Measurements from ENCODE around the gene GAS7.

GAS7 gene

DNA sequence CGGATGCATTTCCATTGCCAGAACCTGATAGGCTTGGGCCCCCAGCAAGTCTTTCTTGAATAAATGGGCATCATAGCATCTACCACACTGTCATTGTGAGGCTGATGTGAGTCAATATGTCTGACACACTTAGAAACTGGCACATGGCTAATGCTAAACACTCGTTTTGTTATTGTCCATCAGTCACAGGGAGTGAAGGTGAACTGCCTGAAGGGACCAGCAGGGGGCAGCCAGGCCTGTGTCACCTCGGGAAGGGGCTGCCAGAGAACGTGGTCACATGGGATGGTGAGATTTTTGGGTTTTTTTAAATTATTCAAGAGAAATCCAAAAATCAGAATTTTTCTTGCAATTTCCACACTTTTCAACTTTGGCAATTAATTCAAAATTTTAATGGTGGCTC, 292.5 kb downstream of the GAS7 start:
- no peak for DNase-seq

DNA sequence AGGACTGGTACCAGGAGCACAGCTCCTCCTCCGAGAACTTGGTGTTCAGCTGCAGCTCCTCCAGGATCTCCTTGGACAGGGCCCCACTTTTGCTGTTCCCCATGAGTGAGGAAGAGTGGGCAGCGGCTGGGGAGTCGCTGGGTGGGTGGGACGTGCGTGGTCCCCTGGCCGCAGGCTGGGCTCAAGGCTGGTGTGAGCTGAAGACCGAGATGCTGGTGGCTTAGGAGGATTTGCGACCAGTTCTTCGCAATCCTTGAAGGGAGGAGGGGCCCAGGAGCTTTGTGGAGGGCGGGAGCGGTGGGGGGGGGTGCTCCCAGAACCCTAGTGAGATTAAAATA, 293.4 kb downstream of the GAS7 start, which contains the start of gene RCVRN:
Gene RCVRN, minus strand, starts transcription at position 194 of the 338 bp plus-strand sequence. Its CDS starts 91 bp downstream, at position 103.
- DNase-seq: no peak

DNA sequence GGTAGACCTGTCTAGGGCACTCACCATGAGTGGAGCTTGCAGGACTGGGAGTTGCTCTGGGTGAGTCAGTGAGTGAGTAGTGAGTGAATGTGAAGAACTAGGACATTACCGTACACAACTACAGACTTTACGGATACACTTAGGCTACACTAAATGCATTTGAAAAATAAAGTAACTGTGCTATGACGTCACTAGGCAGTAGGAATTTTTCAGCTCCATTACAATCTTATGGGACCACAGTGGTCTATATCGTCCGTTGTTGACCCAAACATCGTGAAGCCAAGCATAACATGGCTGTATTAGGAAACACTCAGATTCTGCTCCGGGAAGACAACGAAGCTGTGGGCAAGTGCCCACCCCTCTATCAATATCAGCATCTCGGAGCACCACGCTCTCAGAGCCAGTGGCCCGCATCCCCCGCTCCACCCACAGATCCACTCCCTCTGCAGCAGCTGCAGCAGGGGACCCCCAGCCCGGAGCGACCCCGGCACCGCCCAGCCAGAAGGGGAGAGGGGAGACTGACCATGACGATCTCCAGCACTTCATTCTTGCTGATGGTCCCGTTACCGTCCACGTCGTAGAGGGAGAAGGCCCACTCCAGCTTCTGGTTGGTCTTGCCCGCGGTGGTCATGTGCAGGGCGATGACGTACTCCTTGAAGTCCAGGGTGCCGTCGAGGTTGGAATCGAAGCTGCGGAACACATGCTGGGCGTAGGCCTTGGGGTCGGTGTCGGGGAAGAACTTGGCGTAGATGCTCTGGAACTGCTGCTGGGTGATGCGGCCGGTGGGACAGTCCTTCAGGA, 293.9 kb downstream of the GAS7 start:
- DNase-seq: no peak

DNA sequence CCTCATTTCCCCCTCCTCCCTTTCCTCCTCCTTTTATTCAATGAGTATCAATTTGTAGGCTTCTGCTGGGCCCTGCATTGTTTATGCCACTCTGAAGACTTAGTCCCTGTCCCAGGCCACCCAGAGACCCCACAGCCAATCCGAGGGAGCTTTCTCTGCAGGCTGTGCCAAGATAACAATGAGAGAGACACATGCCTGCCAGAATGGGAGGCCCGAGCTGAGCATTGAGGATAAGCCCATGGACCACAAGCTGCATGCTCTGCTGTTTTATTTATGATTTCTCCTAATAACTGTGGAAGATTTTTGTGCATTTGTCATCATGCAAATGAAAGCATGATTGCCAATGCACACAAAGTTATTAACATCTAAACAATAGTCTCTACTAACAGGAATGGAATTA, 296.3 kb downstream of the GAS7 start:
- no peak for DNase-seq

DNA sequence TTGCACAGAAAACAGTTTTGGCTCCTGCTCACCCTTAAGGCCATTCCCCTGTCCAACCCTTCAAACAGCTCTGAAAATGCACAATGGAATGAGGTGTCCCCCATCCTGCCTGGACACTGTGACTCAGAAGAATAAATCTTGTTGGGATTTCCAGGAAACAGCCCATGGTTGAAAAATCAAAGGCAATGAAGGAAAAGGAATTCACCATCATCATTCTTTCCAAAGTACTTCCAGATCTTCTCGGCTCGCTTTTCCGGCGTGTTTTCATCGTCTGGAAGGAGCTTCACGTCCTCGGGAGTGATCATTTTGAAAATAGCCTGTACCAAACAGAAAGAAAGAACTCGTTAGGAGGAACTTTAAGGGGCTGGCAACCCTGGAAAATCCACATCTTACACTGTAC, 297.6 kb downstream of the GAS7 start:
- no peak for DNase-seq

DNA sequence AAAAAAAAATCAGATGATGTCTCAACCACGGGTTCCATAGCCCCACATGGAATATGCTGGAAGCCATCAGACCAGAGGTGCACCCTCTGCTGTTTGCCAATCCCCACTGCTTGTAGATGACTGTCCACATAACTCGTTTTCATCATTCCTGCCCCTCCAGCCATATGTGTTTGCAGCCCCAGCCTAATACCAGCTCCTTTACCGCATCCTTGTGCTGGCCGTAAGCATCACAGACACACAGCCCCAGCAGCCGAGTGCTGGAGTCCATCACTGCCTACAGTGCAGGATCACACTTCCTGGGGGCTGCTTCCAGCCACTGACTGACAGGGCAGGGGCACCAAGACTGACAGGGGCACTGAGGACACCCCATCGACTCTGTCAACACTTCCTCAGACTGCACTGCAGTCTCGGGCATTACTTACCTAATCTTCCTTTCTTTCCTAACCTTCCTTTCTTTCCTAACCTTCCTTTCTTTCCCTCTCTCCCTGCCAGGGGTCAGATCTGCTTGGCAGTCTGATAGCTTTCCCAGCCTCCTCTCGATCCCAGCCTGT, 298.3 kb downstream of the GAS7 start:
- no peak for DNase-seq

DNA sequence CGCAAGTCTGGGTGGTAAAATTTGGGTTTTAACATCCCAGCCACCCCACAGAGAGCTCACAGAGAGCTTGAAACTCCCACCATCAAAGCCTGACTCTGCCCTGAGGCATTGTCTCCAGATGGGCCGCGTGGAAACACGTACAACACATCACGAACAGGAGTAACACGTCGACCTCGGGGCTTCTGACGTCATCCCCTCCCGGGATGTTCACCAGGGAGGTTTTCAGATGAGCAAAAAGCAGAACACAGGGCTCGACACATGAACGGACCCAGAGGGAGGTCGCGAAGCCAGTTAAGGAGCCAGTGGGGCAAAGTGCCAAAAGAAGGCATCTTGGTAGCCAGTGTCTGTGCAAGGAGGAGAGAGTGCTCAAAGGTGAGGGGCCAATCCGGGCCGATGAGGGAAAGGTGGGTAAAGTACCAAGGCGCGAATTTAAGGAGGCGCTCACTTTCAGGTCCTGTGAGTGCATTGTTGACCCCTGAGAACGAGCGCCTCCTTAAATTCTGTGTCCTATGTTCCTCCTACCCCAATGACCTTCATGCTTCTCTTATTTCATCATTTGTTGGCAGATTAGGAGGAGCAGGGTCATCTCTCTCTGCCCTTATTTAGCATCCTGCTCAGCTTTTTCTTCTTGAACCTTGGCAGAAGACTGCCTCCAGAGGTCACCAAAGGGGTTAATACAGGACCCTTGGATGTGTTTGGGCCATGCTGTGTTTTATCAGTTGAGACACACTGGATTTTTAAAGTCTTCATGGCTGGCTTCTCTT, 298.9 kb downstream of the GAS7 start:
- DNase-seq: no peak

DNA sequence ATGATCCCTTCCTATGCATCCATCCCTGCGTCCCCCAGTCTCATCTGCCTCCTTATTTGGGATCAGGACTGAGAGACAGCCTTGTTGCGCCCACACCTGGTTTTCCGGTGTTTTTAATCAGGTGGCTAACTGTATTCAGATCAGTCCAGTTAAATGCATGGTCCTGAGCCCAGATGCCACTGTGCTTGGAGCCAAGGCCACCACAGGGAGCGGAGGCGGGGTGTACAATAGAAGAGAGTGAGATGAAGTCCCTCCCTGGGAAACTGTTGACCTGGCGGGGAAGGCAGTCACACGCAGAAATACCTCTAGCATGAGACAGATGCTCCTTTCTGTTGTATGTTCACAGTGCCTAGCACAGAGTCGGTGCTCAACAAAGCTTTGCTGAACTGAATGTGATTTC, 299.6 kb downstream of the GAS7 start:
- DNase-seq: no peak

DNA sequence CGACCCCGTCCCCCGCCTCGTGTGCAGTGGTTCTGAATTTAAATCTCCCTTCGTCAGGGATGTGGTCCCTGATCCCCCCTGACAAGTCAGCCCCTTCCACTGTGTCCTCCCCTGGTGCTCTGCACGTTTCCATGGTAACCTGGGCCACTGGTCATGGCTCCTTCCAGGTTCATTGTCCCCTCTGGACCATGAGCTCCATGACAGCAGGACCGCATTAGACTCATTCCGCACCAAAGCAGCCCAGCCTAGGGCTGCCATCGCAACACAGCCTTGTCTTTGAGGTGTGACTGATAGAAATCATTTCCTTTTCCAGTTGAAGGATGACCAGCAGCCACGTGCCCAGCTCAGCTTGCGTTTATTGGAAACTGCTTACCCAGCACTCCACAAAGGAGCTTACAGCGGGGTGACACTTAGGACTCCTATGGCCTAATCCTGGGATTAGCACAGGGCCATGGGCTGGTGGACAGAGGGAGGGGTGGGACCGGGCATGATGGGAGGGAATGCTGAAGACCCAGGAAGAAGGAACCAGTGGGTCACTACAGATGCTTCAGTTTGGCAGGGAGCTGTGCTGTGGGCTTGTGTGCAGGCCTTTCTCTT, 300.9 kb downstream of the GAS7 start:
- no peak for DNase-seq

DNA sequence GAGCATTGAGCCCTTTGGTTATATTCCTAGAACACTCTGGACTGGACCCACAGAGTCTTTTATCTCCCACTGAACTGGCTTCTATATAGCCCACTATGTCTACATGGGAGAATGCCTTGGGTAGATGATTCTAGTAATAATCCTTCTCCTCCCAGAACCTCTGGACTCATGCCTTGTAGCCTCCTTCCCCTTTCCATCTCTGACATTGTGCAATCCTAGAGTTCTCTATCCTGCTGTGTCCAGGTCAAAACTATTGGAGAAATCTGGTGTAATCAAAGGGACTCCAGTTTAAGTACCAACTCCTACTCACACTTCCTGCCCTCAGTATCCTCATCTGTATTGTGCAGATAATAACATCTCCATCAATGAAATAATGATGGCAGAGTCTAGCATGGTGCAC, 302.5 kb downstream of the GAS7 start:
- no peak for DNase-seq

DNA sequence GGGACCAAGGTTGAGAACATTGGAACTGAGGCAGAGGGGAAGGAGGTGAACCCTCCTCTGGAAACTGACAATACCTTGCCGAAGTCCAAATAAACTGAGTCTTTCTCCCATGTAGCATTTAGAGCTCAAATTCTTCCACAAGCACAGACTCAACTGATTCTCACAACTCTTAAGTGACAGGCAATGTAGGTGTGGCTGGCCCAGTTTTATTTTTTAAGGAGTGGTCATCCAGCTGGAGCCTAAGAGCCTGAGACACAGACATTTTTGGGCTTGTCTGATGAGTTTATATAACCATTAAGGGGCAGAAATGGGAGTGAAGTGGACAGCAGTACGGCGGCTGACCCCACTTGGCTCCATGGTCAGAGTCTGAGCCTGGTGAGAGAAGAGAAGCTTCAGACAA, 304.2 kb downstream of the GAS7 start:
- no peak for DNase-seq

DNA sequence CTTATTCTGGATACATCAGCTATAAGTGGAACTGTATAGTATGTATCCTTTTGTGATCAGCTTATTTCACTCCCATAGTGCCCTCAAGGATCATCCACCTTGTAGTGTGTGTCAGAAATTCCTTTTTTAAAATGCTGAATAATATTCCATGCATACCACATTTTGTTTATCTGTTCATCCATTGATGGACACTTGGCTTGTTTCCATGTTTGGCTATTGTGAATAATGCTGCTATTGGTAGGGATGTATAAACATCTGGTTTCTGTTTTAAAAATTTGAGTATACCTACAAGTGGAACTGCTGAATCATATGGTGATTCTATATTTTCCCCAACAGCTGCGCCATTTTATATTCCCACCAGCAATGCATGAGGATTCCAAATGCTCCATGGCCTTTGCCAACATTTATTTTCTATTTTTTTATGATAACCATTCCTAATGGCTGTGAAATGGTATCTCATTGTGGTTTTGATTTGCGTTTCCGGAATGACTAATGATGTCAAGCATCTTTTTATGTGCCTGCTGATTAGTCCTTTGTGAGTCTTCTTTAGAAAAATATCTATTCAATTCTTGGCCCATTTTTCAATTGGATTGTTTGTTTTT, 304.9 kb downstream of the GAS7 start:
- DNase-seq: no peak

DNA sequence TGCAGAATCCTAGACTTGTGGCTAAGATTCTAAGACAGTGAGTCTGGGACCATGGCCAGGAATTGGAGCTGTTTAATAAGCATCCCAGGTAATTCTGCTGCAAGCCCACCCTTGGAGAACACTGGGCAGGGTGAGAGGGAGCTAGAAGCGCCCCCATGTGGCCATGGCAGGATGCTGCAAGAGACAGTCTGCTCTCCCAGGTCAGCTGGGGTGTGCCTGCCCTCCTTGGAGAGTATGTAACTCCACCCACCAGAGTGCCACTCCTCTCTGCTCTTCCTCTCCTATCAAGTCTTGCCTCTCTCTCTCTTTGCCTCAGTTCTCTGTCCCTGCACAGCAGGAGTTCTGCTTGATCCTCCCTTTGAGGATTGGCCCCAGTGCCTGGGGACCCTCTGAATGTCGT, 308.3 kb downstream of the GAS7 start:
- no peak for DNase-seq

DNA sequence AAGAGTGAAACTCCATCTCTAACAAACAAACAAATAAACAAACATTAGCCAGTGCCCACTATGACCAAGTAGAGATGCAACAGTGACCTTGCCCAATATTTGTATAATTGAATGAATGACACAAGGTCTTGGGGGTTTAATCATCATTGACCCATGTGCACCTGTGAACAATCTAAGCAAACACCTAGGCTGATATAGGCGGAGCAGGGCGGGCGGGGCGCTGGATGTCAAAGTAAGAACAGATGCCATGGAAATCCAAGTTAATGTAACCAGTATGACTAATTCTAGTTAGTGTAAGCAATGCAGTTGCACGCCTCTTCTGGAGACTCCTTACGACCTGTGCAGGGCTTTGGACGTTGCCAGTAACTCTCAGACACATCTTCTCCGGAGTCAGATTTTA, 310.9 kb downstream of the GAS7 start:
- DNase-seq: no peak

DNA sequence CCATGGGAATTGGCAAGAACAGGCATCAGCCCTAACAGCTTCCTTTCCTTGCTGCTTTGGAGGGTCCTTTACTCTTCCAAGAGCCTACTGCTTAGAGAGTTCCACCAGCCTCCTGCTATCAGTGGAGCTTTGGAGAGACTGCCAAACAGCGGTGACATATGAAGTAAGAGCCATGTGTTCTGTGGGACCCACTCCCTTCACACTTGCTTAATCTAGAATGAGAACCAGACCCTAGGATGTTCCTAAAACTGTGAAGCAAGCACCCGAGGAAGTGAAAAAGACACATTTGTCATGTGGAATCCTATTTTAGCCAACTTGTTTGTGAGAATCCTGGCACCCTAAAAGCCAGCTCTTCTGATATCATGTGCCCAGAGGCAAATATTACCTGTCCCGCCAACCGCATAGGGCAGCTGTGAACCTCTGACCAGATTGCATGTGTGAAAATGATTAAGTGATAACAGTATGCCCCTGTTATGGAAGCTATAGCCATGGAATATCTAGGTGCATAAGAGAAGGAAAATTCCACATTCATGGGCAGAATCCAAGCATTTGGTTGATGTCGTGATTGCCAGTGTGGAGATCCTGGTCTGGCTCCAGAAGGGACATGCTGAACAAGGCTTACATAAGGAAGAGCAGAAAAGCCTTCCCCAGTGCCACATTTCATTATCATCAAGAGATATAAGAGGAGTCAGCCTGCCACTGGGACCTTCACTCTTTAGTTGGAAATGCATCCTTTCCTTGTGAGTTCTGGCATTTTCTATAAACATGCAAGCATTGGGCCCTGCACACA, 312.1 kb downstream of the GAS7 start:
- no peak for DNase-seq

DNA sequence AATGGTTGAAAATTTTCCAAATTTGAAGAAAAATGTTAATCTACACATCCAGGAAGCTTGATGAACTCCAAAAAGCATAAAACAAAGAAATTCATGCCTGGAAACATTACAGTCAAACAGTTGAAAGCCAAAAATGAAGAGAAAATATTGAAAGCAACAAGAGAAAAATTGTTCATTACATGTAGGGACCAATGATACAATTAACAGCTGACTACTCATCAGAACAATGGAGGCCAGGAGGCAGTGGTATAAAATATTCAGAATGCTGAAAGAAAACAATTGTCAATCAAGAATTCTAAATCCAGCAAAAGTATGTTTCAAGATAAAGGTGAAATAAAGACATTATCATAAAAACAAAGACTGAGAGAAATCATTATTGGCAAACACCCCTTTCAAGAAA, 315.0 kb downstream of the GAS7 start:
- DNase-seq: no peak

DNA sequence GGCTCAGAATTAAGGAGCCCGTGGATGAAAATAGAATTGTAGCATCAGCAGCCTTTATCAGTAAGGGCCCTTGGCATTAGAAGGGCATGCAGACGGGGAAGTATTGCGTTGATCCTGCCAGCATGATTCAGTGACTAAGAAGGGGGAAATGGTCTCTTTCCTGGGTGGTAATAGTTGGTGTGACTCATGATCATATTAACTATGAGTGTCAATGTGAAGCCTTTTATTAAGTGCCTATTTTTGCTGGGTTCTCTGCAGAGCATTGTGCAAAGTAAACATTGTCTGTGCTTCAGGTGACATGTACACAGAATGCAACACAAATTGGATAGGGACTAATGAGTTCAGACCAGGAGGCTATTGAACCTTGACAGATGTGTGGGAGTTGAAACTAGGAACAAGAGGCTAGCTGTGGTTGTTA, 317.8 kb downstream of the GAS7 start:
- DNase-seq: no peak

DNA sequence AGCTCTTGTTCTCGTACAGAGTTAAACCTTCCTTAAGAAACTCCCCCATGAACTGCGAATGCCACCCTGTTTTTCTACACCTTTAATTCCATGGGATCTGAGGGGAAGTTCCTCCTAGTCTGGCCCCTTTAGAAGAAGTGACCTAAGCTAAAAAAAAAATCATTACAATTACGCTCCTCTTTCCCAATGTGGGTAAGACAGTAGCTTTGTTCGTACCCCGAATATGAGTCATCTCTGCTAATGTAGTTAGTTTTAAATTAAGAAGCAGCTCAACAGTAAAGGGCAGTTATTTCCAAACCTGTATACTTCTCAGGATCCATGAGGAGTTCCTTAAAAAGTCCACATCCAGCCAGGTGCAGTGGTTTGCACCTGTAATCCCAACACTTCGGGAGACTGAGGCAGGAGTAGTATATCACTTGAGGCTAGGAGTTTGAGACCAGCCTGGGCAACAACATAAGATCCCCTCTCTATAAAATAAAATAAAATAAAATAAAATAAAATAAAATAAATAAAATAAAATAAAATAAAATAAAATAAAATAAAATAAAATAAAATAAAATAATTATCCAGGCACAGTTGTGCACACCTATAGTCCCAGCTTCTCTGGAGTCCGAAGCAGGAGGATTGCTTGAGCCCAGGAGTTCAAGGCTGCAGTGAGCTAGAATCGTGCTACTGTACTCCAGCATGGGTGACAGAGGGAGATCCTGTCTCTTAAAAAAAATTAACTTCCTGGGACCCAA, 319.4 kb downstream of the GAS7 start:
- no peak for DNase-seq

DNA sequence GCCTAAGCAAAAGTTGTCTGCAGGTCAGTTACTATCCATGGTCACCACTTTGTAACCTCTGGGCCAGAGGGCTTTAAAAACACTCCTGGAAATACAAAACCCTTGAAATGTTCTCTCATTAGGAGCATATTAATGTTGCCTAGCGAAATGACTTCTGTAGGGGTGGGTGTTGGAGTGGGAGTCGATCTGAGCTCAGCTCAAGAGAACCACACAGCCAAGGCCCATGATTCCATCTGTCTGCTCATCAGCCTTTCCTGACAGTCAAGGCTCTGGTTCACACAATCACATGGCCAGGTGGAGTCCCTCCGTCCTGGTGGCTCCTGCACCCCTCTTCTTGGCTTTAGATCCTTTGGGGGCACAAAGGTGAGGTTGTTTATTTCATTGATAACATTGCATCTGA, 320.1 kb downstream of the GAS7 start:
- no peak for DNase-seq

DNA sequence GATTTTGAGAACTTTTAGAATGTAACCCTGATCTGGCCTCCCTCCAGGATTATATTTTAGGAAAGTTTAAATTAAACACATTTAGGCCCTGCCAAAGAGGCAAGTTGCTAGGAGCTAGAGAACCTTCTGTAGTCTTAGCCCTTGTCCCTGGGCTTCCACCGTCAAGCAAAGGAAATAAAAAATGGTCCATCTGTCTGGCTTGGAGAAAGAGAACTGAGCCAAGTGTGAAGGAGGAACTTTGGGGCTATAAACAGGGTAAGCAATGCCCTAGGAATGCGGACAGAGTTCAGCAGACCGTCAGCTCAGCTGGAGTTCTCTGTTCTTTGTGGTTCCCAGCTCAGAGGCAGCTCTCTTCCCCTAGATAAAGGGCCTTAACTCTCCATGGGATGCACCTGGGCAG, 323.0 kb downstream of the GAS7 start:
- DNase-seq: no peak

DNA sequence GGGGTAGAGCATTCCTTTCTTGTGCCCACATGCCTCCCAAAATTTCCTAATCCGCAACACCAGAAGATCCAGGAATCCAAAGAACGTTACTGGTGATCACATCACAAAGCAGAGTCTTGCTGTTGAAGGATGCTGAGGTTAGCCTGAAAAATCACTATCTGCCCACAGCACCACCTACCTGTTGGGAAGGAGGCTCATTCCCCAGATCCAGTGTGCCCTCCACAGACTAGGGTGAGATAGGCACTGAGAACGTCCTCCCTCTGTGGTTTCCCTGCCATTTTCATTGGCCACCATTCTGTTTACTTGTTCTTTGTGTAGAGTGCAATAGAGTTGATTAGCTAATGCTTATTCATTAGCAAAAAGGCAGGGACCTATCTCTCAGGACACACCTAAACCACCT, 323.7 kb downstream of the GAS7 start:
- no peak for DNase-seq

DNA sequence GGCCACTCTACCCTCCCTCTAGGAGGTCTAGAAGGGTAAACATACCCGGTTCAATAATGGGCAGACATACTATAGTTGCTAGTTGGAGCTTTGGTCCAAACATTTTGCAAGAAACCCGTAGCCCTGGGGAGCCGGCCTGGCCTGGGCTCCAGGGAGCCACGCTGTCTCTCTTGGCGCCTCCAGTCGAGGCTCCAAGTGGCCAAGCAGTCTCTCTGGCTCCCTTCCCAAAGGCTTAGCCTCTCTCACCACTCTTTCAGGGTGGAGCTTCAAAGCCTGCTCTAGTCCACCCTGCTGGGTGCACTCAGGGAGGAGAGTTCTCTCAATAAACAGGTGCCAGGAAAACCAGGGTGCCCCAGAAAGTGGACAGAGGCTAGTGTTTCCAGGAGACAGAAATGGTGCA, 325.6 kb downstream of the GAS7 start:
- DNase-seq: no peak
